ENCODE measurements around the gene ACY1.

GRCh38 chr3:51977446-51978142, 5.7 kb upstream of the ACY1 start:
- TF ChIP-seq, protein P1, sequence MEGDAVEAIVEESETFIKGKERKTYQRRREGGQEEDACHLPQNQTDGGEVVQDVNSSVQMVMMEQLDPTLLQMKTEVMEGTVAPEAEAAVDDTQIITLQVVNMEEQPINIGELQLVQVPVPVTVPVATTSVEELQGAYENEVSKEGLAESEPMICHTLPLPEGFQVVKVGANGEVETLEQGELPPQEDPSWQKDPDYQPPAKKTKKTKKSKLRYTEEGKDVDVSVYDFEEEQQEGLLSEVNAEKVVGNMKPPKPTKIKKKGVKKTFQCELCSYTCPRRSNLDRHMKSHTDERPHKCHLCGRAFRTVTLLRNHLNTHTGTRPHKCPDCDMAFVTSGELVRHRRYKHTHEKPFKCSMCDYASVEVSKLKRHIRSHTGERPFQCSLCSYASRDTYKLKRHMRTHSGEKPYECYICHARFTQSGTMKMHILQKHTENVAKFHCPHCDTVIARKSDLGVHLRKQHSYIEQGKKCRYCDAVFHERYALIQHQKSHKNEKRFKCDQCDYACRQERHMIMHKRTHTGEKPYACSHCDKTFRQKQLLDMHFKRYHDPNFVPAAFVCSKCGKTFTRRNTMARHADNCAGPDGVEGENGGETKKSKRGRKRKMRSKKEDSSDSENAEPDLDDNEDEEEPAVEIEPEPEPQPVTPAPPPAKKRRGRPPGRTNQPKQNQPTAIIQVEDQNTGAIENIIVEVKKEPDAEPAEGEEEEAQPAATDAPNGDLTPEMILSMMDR (IDR thresholded peaks at IDR 0.05; ENCODE audit: borderline replicate concordance, extremely low read depth, low read length, poor library complexity, severe bottlenecking): no peak
- TF ChIP-seq EZH2 (IDR thresholded peaks at IDR 0.05; ENCODE audit: borderline replicate concordance, low read depth, low read length, severe bottlenecking): no peak

All from DND-41 (cell line).